ENCODE results near the gene SDC3.

DNA sequence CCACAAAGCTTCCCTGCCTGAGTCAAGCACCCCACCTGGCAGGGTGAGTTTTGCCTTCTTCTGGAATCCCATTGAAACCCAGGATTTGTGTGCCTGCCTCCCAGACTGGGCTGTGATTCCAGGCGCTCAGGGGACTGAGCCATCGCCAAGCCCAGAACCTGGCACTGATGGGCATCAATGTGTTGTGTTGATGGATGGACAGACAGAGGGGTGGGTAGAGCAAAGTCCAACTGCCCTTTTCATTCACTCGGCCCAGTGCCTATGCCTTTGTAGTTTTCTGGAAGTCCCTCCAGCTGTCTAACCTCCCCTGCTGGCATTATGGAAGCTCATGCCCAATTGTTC lies 85.0 kb downstream of the SDC3 start:
- TF ChIP-seq, protein P1, sequence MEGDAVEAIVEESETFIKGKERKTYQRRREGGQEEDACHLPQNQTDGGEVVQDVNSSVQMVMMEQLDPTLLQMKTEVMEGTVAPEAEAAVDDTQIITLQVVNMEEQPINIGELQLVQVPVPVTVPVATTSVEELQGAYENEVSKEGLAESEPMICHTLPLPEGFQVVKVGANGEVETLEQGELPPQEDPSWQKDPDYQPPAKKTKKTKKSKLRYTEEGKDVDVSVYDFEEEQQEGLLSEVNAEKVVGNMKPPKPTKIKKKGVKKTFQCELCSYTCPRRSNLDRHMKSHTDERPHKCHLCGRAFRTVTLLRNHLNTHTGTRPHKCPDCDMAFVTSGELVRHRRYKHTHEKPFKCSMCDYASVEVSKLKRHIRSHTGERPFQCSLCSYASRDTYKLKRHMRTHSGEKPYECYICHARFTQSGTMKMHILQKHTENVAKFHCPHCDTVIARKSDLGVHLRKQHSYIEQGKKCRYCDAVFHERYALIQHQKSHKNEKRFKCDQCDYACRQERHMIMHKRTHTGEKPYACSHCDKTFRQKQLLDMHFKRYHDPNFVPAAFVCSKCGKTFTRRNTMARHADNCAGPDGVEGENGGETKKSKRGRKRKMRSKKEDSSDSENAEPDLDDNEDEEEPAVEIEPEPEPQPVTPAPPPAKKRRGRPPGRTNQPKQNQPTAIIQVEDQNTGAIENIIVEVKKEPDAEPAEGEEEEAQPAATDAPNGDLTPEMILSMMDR (conservative IDR thresholded peaks at IDR 0.05 in 1 of 2, IDR thresholded peaks at IDR 0.05 in 1 of 2; ENCODE audit: low read depth in 1 of 2, low read length in 2 of 2) = no peak
- TF ChIP-seq EZH2 (IDR thresholded peaks at IDR 0.05; ENCODE audit: low read length, missing control alignments) = no peak

Measured in fibroblast of lung (primary cell).